ENCODE results near the gene MUC5B.

Gene MUC5B

DNA sequence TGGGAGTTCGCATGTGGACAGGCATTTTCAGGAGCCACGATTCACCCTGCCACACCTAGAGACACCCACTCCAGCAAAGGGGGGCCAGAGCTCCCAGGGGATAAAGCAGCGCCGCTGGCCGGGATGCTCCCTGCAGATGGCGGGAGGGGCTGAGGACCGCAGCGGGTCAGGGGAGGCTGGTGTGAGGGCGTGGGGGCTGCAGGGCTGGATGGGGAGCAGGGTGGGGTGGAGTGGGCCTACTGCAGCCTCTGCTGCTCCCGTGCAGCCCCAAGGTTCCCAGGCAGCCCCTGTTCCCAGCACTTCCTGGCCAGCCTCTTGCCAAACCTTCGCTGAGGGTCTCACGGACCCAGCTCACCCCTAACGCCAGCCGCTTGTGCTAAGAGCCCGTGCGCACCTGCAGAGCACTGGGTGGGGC lies 13.0 kb downstream of the MUC5B start:
- no peak overlapping the region for H2AFZ ChIP-seq (ENCODE audit: low read depth)
- no peak overlapping the region for H3K9ac ChIP-seq
- no peaks in the 10 kb centered on the region for H3K79me2 ChIP-seq (ENCODE audit: insufficient read depth, low read depth)
- no peak overlapping the region for H3K4me2 ChIP-seq
- TF ChIP-seq, protein P1, sequence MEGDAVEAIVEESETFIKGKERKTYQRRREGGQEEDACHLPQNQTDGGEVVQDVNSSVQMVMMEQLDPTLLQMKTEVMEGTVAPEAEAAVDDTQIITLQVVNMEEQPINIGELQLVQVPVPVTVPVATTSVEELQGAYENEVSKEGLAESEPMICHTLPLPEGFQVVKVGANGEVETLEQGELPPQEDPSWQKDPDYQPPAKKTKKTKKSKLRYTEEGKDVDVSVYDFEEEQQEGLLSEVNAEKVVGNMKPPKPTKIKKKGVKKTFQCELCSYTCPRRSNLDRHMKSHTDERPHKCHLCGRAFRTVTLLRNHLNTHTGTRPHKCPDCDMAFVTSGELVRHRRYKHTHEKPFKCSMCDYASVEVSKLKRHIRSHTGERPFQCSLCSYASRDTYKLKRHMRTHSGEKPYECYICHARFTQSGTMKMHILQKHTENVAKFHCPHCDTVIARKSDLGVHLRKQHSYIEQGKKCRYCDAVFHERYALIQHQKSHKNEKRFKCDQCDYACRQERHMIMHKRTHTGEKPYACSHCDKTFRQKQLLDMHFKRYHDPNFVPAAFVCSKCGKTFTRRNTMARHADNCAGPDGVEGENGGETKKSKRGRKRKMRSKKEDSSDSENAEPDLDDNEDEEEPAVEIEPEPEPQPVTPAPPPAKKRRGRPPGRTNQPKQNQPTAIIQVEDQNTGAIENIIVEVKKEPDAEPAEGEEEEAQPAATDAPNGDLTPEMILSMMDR (conservative IDR thresholded peaks at IDR 0.05; ENCODE audit: low read depth, low read length) = no peak
- H3K4me1 ChIP-seq (ENCODE audit: low read depth, poor library complexity, severe bottlenecking) = no peaks in the 10 kb centered on the region
- H3K27ac ChIP-seq = no peak overlapping the region
- peaks cover 57% of the 10 kb centered on the region for H3K27me3 ChIP-seq (ENCODE audit: insufficient read depth, low read depth)
- H3K4me3 ChIP-seq (IDR thresholded peaks at IDR 0.05; ENCODE audit: insufficient read depth, low read depth, low read length) = no peak overlapping the region
- H4K20me1 ChIP-seq (ENCODE audit: insufficient read depth) = no peaks in the 10 kb centered on the region
- no peaks in the 10 kb centered on the region for H3K36me3 ChIP-seq (ENCODE audit: insufficient read depth)

DNA sequence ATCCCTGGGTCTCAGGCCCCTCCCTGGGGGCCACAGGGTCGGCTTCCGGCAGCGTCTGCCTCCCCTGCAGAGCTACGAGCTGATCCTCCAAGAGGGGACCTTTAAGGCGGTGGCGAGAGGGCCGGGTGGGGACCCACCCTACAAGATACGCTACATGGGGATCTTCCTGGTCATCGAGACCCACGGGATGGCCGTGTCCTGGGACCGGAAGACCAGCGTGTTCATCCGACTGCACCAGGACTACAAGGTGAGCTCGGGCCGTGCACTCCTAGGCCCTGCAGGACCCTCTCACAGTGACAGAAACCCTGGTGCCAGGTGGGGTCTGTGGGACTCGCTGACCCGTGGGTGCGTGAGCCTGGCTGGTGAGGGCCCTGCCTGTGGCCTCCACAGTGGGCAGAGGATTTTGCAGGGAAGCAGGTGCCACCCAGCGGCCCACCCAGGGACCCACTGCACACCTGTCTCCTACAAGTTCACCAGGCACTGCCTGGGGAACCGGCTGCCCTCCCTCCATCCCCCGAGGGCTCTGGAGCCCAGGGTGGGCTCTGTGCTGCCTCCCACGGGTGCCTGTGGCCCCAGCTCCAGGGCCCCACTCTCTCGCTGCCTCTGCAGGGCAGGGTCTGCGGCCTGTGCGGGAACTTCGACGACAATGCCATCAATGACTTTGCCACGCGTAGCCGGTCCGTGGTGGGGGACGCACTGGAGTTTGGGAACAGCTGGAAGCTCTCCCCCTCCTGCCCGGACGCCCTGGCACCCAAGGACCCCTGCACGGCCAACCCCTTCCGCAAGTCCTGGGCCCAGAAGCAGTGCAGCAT lies 13.7 kb downstream of the MUC5B start:
- no peaks in the 10 kb centered on the region for H3K79me2 ChIP-seq (ENCODE audit: insufficient read depth, low read depth)
- no peak overlapping the region for H3K9ac ChIP-seq
- TF ChIP-seq, protein P1 (conservative IDR thresholded peaks at IDR 0.05; ENCODE audit: low read depth, low read length) = no peak
- H3K36me3 ChIP-seq (ENCODE audit: insufficient read depth) = no peaks in the 10 kb centered on the region
- H3K4me2 ChIP-seq = no peak overlapping the region
- no peaks in the 10 kb centered on the region for H3K4me1 ChIP-seq (ENCODE audit: low read depth, poor library complexity, severe bottlenecking)
- no peak overlapping the region for H3K27ac ChIP-seq
- no peaks in the 10 kb centered on the region for H4K20me1 ChIP-seq (ENCODE audit: insufficient read depth)
- H3K4me3 ChIP-seq (IDR thresholded peaks at IDR 0.05; ENCODE audit: insufficient read depth, low read depth, low read length) = no peak overlapping the region
- peaks cover 53% of the 10 kb centered on the region for H3K27me3 ChIP-seq (ENCODE audit: insufficient read depth, low read depth)
- no peak overlapping the region for H2AFZ ChIP-seq (ENCODE audit: low read depth)

DNA sequence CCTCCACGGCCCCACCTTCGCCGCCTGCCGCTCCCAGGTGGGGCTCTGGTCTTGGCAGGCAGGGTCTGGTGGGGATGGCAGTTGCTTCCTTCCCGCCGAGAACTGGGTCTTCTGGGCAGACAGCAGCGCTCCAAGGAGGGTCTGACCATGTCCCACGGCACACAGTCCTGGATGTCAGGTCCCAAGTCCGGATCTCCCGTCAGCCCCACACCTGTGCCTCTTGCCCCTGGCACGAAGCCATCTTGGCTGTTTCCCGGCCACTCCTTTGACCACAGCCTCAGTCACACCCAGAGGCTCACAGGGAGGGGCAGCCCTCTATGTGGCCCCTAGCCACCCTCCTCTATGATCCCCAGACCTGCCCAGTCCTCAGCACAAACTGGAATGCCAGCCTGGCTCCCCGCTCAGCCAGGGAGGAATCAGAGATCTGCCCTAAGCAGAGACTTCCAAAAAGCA lies 14.3 kb downstream of the MUC5B start:
- Histone ChIP-seq H3K4me1 (ENCODE audit: low read depth, poor library complexity, severe bottlenecking) (no peaks in the 10 kb centered on the region), H3K4me3 (IDR thresholded peaks at IDR 0.05; ENCODE audit: insufficient read depth, low read depth, low read length) (no peak overlapping the region), H3K4me2 (no peak overlapping the region), H3K79me2 (ENCODE audit: insufficient read depth, low read depth) (no peaks in the 10 kb centered on the region), H4K20me1 (ENCODE audit: insufficient read depth) (no peaks in the 10 kb centered on the region), H3K36me3 (ENCODE audit: insufficient read depth) (no peaks in the 10 kb centered on the region), H3K27me3 (ENCODE audit: insufficient read depth, low read depth) (peaks cover 47% of the 10 kb centered on the region), H2AFZ (ENCODE audit: low read depth) (no peak overlapping the region), H3K27ac (no peak overlapping the region), H3K9ac (no peak overlapping the region)
- TF ChIP-seq, protein P1 (conservative IDR thresholded peaks at IDR 0.05; ENCODE audit: low read depth, low read length) = no peak

DNA sequence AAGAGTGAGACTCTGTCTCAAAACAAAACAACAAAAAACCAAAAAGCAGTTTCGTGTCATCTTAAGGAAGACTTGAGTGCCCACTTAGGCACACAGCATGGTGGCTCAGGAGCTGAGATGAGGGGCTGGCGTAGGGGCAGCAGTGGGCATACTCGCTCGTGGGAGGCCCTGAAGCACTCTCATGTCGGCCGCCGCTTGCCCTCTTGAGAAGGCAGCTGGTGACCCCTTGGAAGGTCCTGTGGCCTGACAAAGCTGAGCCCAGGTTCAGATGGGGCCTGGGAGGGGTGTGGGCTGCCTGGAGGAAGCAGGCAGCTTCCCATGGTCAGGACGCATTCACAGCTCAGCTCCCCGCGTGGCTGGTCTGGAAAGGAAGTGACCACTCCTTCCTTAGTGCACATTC lies 15.0 kb downstream of the MUC5B start:
- H3K4me3 ChIP-seq (IDR thresholded peaks at IDR 0.05; ENCODE audit: insufficient read depth, low read depth, low read length) = no peak overlapping the region
- H3K27ac ChIP-seq = no peak overlapping the region
- H3K27me3 ChIP-seq (ENCODE audit: insufficient read depth, low read depth) = peaks cover 43% of the 10 kb centered on the region

More for the DNA sequence above, 15.0 kb downstream of the MUC5B start:
- Histone ChIP-seq H3K79me2 (ENCODE audit: insufficient read depth, low read depth) (no peaks in the 10 kb centered on the region), H2AFZ (ENCODE audit: low read depth) (no peak overlapping the region), H3K4me2 (no peak overlapping the region), H3K36me3 (ENCODE audit: insufficient read depth) (no peaks in the 10 kb centered on the region), H4K20me1 (ENCODE audit: insufficient read depth) (no peaks in the 10 kb centered on the region), H3K4me1 (ENCODE audit: low read depth, poor library complexity, severe bottlenecking) (no peaks in the 10 kb centered on the region), H3K9ac (no peak overlapping the region)
- TF ChIP-seq, protein P1 (conservative IDR thresholded peaks at IDR 0.05; ENCODE audit: low read depth, low read length) = no peak

Data from KMS-11 (cell line).